H9 (cell line): ENCODE data around the gene GDNF. TPM values are rescaled to one million over a fixed set of nuclear protein-coding genes. Genes with fewer than 3 reads are reported as not detected.

Experiments used
- DNase-seq: peaks from one replicate; pipeline ENCODE4 v3.0.0-alpha.2; 2017
- H2AFZ ChIP-seq: one replicate; pipeline ENCODE4 v1.6.1; 2013; ENCODE audit warnings: mild to moderate bottlenecking, low read length, control low read depth, moderate library complexity
- H2AK5ac ChIP-seq: 2 replicates; pipeline ENCODE4 v1.6.1; 2013; ENCODE audit warnings: low read length, control low read depth, mixed read lengths; ENCODE audit not compliant: insufficient read length
- H2BK120ac ChIP-seq: one replicate; pipeline ENCODE4 v1.6.1; 2013; ENCODE audit warnings: low read depth, mild to moderate bottlenecking, low read length, control low read depth, inconsistent platforms; ENCODE audit not compliant: poor library complexity, severe bottlenecking
- H2BK12ac ChIP-seq: 2 replicates; pipeline ENCODE4 v1.6.1; 2013; ENCODE audit warnings: low read length, control low read depth, mixed read lengths, low read depth; ENCODE audit not compliant: insufficient read length
- H2BK15ac ChIP-seq: 2 replicates; pipeline ENCODE4 v1.6.1; 2013; ENCODE audit warnings: low read depth, low read length, control low read depth
- H2BK20ac ChIP-seq: one replicate; pipeline ENCODE4 v1.6.1; 2013; ENCODE audit warnings: low read depth, mild to moderate bottlenecking, low read length, control low read depth, inconsistent platforms; ENCODE audit not compliant: poor library complexity, severe bottlenecking
- H2BK5ac ChIP-seq: 2 replicates; pipeline ENCODE4 v1.6.1; 2013; ENCODE audit warnings: low read length, control low read depth, mixed read lengths; ENCODE audit not compliant: insufficient read length
- H3K14ac ChIP-seq: 2 replicates; pipeline ENCODE4 v1.6.1; 2013; ENCODE audit warnings: low read length, control low read depth; ENCODE audit not compliant: insufficient read depth
- H3K18ac ChIP-seq: 2 replicates; pipeline ENCODE4 v1.6.1; 2013; ENCODE audit warnings: low read depth, mild to moderate bottlenecking, mixed read lengths, low read length, control low read depth; ENCODE audit not compliant: insufficient read length
- H3K23ac ChIP-seq: 2 replicates; pipeline ENCODE4 v1.6.1; 2013; ENCODE audit warnings: low read length, control low read depth, mixed read lengths, low read depth; ENCODE audit not compliant: insufficient read length
- H3K23me2 ChIP-seq: 2 replicates; pipeline ENCODE4 v1.6.1; 2013; ENCODE audit warnings: low read depth, mild to moderate bottlenecking, mixed read lengths, low read length, control low read depth; ENCODE audit not compliant: insufficient read length, poor library complexity, severe bottlenecking
- H3K27ac ChIP-seq: 2 replicates; pipeline ENCODE4 v1.5.1; 2013; ENCODE audit warnings: low read length, control low read depth, mixed read lengths, low read depth; ENCODE audit not compliant: insufficient read length
- H3K27me3 ChIP-seq: 2 replicates; pipeline ENCODE4 v1.6.1; 2013; ENCODE audit warnings: low read length, control low read depth, inconsistent platforms; ENCODE audit not compliant: insufficient read depth
- H3K4ac ChIP-seq: 2 replicates; pipeline ENCODE4 v1.6.1; 2013; ENCODE audit warnings: low read depth, mild to moderate bottlenecking, control low read depth, inconsistent platforms, low read length, moderate library complexity
- H3K4me1 ChIP-seq: 2 replicates; pipeline ENCODE4 v1.6.1; 2013; ENCODE audit warnings: low read length, control low read depth, inconsistent platforms; ENCODE audit not compliant: insufficient read depth
- H3K4me2 ChIP-seq: 2 replicates; pipeline ENCODE4 v1.6.1; 2013; ENCODE audit warnings: low read length, control low read depth, mixed read lengths; ENCODE audit not compliant: insufficient read length, insufficient read depth
- H3K56ac ChIP-seq: 2 replicates; pipeline ENCODE4 v1.6.1; 2013; ENCODE audit warnings: low read depth, mild to moderate bottlenecking, mixed read lengths, low read length, control low read depth; ENCODE audit not compliant: insufficient read length
- H3K79me1 ChIP-seq: 2 replicates; pipeline ENCODE4 v1.6.1; 2013; ENCODE audit warnings: low read depth, mild to moderate bottlenecking, moderate library complexity, low read length, control low read depth, inconsistent platforms; ENCODE audit not compliant: insufficient read depth, poor library complexity, severe bottlenecking
- H3K79me2 ChIP-seq: 2 replicates; pipeline ENCODE4 v1.6.1; 2013; ENCODE audit warnings: low read length, control low read depth, inconsistent platforms; ENCODE audit not compliant: insufficient read depth
- H3K9ac ChIP-seq: 2 replicates; pipeline ENCODE4 v1.6.1; 2013; ENCODE audit warnings: low read length, control low read depth, mixed read lengths; ENCODE audit not compliant: insufficient read length; ENCODE audit errors: extremely low read depth
- H3K9me3 ChIP-seq: one replicate; pipeline ENCODE4 v1.6.1; 2013; ENCODE audit warnings: low read depth, low read length, inconsistent platforms; ENCODE audit not compliant: control insufficient read depth
- H3T11ph ChIP-seq: one replicate; pipeline ENCODE4 v1.6.1; 2013; ENCODE audit warnings: mild to moderate bottlenecking, low read length, control low read depth, inconsistent platforms
- H4K20me1 ChIP-seq: one replicate; pipeline ENCODE4 v1.6.1; 2013; ENCODE audit not compliant: control insufficient read depth, insufficient read length, insufficient read depth
- H4K5ac ChIP-seq: 2 replicates; pipeline ENCODE4 v1.6.1; 2013; ENCODE audit warnings: low read depth, mild to moderate bottlenecking, mixed read lengths, low read length, control low read depth; ENCODE audit not compliant: insufficient read length
- H4K8ac ChIP-seq: replicated peaks from 2 replicates; pipeline ENCODE4 v1.6.1; 2013; ENCODE audit warnings: low read length, control low read depth, mixed read lengths, low read depth; ENCODE audit not compliant: insufficient read length
- H4K91ac ChIP-seq: 2 replicates; pipeline ENCODE4 v1.6.1; 2013; ENCODE audit warnings: low read depth, mild to moderate bottlenecking, moderate library complexity, mixed read lengths, low read length, control low read depth; ENCODE audit not compliant: insufficient read length
- H3K27ac Mint-ChIP-seq, 3 experiments: 2 replicates in 2 of 3; 3 replicates in 1 of 3; pipeline ENCODE4 v1.8.0; 2020 to 2021; ENCODE audit warnings: mixed read lengths in 3 of 3, mild to moderate bottlenecking in 1 of 3, moderate library complexity in 1 of 3
- H3K27me3 Mint-ChIP-seq: 2 replicates; pipeline ENCODE4 v1.8.0; 2021; ENCODE audit warnings: low read depth, mild to moderate bottlenecking, moderate library complexity, mixed read lengths
- H3K36me3 Mint-ChIP-seq, 3 experiments: 2 replicates in 2 of 3; 3 replicates in 1 of 3; pipeline ENCODE4 v1.8.0; 2020 to 2021; ENCODE audit warnings: low read depth in 3 of 3, mixed read lengths in 3 of 3; ENCODE audit not compliant: insufficient read depth in 1 of 3
- H3K4me1 Mint-ChIP-seq, 2 experiments: 2 replicates each; pipeline ENCODE4 v1.8.0; 2020; ENCODE audit warnings: mixed read lengths in 2 of 2
- H3K4me3 Mint-ChIP-seq, 2 experiments: 2 replicates in 1 of 2; 3 replicates in 1 of 2; pipeline ENCODE4 v1.8.0; 2020 to 2021; ENCODE audit warnings: mild to moderate bottlenecking in 2 of 2, mixed read lengths in 2 of 2, moderate library complexity in 1 of 2
- H3K9me3 Mint-ChIP-seq, 2 experiments: 2 replicates in 1 of 2; 3 replicates in 1 of 2; pipeline ENCODE4 v1.8.0; 2020; ENCODE audit warnings: mild to moderate bottlenecking in 2 of 2, mixed read lengths in 2 of 2, moderate library complexity in 1 of 2
- CTCF ChIP-seq: fragments of 200-600 bp; sonication (generic); conservative IDR thresholded peaks from 3 replicates; pipeline ENCODE4 v1.8.0; 2021; ENCODE audit warnings: antibody characterized with exemption, mild to moderate bottlenecking
- WGBS: extraction: QIAGEN DNeasy Blood & Tissue Kit; methylation state at CpG from one replicate; pipeline ENCODE4 v1.1.7; 2013; ENCODE audit warnings: missing lambda C conversion rate, low lambda C conversion rate, mixed read lengths; ENCODE audit not compliant: insufficient read length; ENCODE audit errors: extremely low coverage; 5-methylcytosine and 5-hydroxymethylcytosine counted together
- total RNA-seq: library from RNA; stranded (reverse); gene quantifications from 2 replicates; pipeline ENCODE4 v1.2.1, GENCODE V29; 2021

The GDNF gene
- total RNA-seq, 1 experiment from 2014 or later = not detected

GRCh38 chr5:37767961-37768360 lies 71.9 kb downstream of the GDNF start:
- Histone ChIP-seq H3K9ac (no peak overlapping the region), H3K9me3 (no peaks in the 10 kb centered on the region), H2AFZ (no peak overlapping the region), H4K5ac (no peak overlapping the region), H4K8ac (no peak overlapping the region), H3K23me2 (no peaks in the 10 kb centered on the region), H2AK5ac (no peak overlapping the region), H3K79me2 (no peaks in the 10 kb centered on the region), H3K27ac (no peak overlapping the region), H3K23ac (no peak overlapping the region), H3T11ph (no peak overlapping the region), H3K79me1 (no peaks in the 10 kb centered on the region), H4K91ac (no peak overlapping the region), H2BK5ac (no peak overlapping the region), H4K20me1 (no peaks in the 10 kb centered on the region), H3K4me1 (no peaks in the 10 kb centered on the region), H2BK20ac (no peak overlapping the region), H3K4me2 (no peak overlapping the region), H2BK12ac (no peak overlapping the region), H3K4ac (no peak overlapping the region), H3K14ac (no peak overlapping the region), H2BK120ac (no peak overlapping the region), H3K27me3 (no peaks in the 10 kb centered on the region; the same call in 1 of the 2 replicates), H3K56ac (no peak overlapping the region), H3K18ac (no peak overlapping the region), H2BK15ac (no peak overlapping the region)
- Mint-ChIP-seq H3K4me3 (no peak overlapping the region), H3K36me3 (no peaks in the 10 kb centered on the region), H3K27ac (no peak overlapping the region), H3K9me3 (no peaks in the 10 kb centered on the region), H3K27me3 (peaks cover 2% of the 10 kb centered on the region; the same call in 1 of the 2 replicates), H3K4me1 (no peaks in the 10 kb centered on the region)
- no peak for DNase-seq
- TF ChIP-seq CTCF = no peak
- no CpG with 5 or more reads among the region's 4 CpGs for WGBS
